Measurements from ENCODE around the gene IL22. TPM values are rescaled to one million over a fixed set of nuclear protein-coding genes. Genes with fewer than 3 reads are reported as not detected.

The IL22 gene
- total RNA-seq, 2 experiments from 2014 or later: not detected

DNA sequence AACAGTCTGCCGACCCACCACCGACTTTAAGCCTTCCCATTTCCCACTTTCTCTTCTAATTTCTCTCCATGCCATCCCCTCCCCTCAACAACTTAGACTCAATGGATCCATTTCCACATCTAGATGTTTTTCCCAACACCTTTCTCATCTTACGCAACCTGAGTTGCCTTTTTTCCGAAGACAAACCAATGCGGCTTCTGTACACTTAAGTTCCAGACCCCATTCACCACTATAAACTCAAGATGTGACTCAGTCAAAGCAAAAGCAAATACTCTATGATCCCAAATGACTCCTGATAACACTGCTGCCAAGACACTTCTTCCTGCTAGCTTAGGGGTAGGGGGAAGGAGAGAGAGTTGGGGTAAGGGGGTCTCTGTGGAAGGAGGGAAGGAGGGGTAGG is 1.3 kb downstream of the IL22 start:
- intact Hi-C loops (cut with micrococcal nuclease; ENCODE audit: unreplicated experiment): no loop called here
- H3K27ac ChIP-seq (ENCODE audit: low read depth, low read length, poor library complexity, severe bottlenecking): no peak overlapping the region

DNA sequence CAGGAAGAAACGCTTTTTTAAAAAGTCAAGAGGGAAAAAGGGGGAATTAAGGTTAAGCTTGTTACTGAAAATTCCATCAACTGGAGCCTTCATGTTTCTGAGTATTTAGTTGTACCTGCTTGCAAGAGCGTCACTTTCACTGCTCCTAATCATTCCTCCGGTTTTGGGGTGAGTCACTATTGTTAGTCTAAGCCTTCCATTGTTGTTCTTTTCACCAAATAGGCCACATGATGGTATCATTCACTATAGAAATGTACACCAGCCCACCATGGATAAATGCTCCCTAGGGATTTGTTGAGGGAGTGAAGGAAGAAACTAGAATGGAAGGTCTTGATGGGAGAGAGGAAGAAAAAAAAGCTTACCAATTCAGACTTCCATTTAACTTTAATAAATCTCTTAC is 3.0 kb downstream of the IL22 start:
- H3K27ac ChIP-seq (ENCODE audit: low read depth, low read length, poor library complexity, severe bottlenecking): no peak overlapping the region
- H4K20me1 ChIP-seq (ENCODE audit: insufficient read depth, low read length): no peaks in the 10 kb centered on the region
- POLR2A ChIA-PET: no interaction called here
- no TSS peak for BruUV-seq (replicated peaks)
- H3K4me2 ChIP-seq (ENCODE audit: low read length): no peak overlapping the region
- intact Hi-C loops (cut with micrococcal nuclease; ENCODE audit: unreplicated experiment): no loop called here
- H2AFZ ChIP-seq (ENCODE audit: low read length): no peak overlapping the region
- no peak for DNase-seq (ENCODE audit: low spot score)
- no peaks in the 10 kb centered on the region for H3K9me2 ChIP-seq (ENCODE audit: insufficient read depth, low read length)
- CTCF ChIA-PET (ENCODE audit: unreplicated experiment): no interaction called here
- no peaks in the 10 kb centered on the region for H3K4me1 ChIP-seq (ENCODE audit: insufficient read depth, low read length, poor library complexity, severe bottlenecking)
- TF ChIP-seq, protein P1, sequence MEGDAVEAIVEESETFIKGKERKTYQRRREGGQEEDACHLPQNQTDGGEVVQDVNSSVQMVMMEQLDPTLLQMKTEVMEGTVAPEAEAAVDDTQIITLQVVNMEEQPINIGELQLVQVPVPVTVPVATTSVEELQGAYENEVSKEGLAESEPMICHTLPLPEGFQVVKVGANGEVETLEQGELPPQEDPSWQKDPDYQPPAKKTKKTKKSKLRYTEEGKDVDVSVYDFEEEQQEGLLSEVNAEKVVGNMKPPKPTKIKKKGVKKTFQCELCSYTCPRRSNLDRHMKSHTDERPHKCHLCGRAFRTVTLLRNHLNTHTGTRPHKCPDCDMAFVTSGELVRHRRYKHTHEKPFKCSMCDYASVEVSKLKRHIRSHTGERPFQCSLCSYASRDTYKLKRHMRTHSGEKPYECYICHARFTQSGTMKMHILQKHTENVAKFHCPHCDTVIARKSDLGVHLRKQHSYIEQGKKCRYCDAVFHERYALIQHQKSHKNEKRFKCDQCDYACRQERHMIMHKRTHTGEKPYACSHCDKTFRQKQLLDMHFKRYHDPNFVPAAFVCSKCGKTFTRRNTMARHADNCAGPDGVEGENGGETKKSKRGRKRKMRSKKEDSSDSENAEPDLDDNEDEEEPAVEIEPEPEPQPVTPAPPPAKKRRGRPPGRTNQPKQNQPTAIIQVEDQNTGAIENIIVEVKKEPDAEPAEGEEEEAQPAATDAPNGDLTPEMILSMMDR (conservative IDR thresholded peaks at IDR 0.05; ENCODE audit: low read length): no peak
- TF ChIP-seq EZH2phosphoT487 (IDR thresholded peaks at IDR 0.05; ENCODE audit: borderline replicate concordance, low read depth, low read length): no peak
- H3K36me3 ChIP-seq (ENCODE audit: insufficient read depth, low read length): no peaks in the 10 kb centered on the region
- H3K79me2 ChIP-seq (ENCODE audit: insufficient read depth, low read depth, low read length): no peaks in the 10 kb centered on the region
- peaks cover 7% of the 10 kb centered on the region; the same call in 1 of the 2 replicates for H3K9me3 ChIP-seq (ENCODE audit: low read length)
- no peak overlapping the region for H3K4me3 ChIP-seq (ENCODE audit: low read depth, low read length, poor library complexity, severe bottlenecking)

More for the DNA sequence above, 1.3 kb downstream of the IL22 start:
- H3K4me3 ChIP-seq (ENCODE audit: low read depth, low read length, poor library complexity, severe bottlenecking): no peak overlapping the region
- CTCF ChIA-PET (ENCODE audit: unreplicated experiment): no interaction called here
- no peaks in the 10 kb centered on the region for H3K79me2 ChIP-seq (ENCODE audit: insufficient read depth, low read depth, low read length)
- H3K9me2 ChIP-seq (ENCODE audit: insufficient read depth, low read length): no peaks in the 10 kb centered on the region
- TF ChIP-seq, protein P1 (conservative IDR thresholded peaks at IDR 0.05; ENCODE audit: low read length): no peak
- no peak for TF ChIP-seq EZH2phosphoT487 (IDR thresholded peaks at IDR 0.05; ENCODE audit: borderline replicate concordance, low read depth, low read length)
- H4K20me1 ChIP-seq (ENCODE audit: insufficient read depth, low read length): no peaks in the 10 kb centered on the region
- H2AFZ ChIP-seq (ENCODE audit: low read length): no peak overlapping the region
- H3K4me1 ChIP-seq (ENCODE audit: insufficient read depth, low read length, poor library complexity, severe bottlenecking): no peaks in the 10 kb centered on the region
- H3K36me3 ChIP-seq (ENCODE audit: insufficient read depth, low read length): no peaks in the 10 kb centered on the region
- DNase-seq (ENCODE audit: low spot score): no peak
- peaks cover 7% of the 10 kb centered on the region; the same call in 1 of the 2 replicates for H3K9me3 ChIP-seq (ENCODE audit: low read length)
- H3K4me2 ChIP-seq (ENCODE audit: low read length): no peak overlapping the region
- POLR2A ChIA-PET: no interaction called here
- BruUV-seq (replicated peaks): no TSS peak

- BruUV-seq (replicated peaks): no TSS peak
- no peaks in the 10 kb centered on the region for H3K79me2 ChIP-seq (ENCODE audit: insufficient read depth, low read depth, low read length)
- H3K36me3 ChIP-seq (ENCODE audit: insufficient read depth, low read length): no peaks in the 10 kb centered on the region
- no peak overlapping the region for H3K4me2 ChIP-seq (ENCODE audit: low read length)
- no peaks in the 10 kb centered on the region for H3K9me2 ChIP-seq (ENCODE audit: insufficient read depth, low read length)
- DNase-seq (ENCODE audit: low spot score): no peak
- H3K4me1 ChIP-seq (ENCODE audit: insufficient read depth, low read length, poor library complexity, severe bottlenecking): no peaks in the 10 kb centered on the region
- TF ChIP-seq, protein P1 (conservative IDR thresholded peaks at IDR 0.05; ENCODE audit: low read length): no peak
- TF ChIP-seq EZH2phosphoT487 (IDR thresholded peaks at IDR 0.05; ENCODE audit: borderline replicate concordance, low read depth, low read length): no peak
- no peak overlapping the region for H3K4me3 ChIP-seq (ENCODE audit: low read depth, low read length, poor library complexity, severe bottlenecking)
- ChIA-PET CTCF (ENCODE audit: unreplicated experiment) (no interaction called here), POLR2A (interaction anchor here (0.8 kb wide), 1 partner anchor 74 kb away, joined by 3 read pairs; no protein-coding TSS in a partner anchor)
- no peaks in the 10 kb centered on the region for H4K20me1 ChIP-seq (ENCODE audit: insufficient read depth, low read length)
- no peak overlapping the region for H2AFZ ChIP-seq (ENCODE audit: low read length)
- intact Hi-C loops (cut with micrococcal nuclease; ENCODE audit: unreplicated experiment): no loop called here
- H3K27ac ChIP-seq (ENCODE audit: low read depth, low read length, poor library complexity, severe bottlenecking): no peak overlapping the region
- peaks cover 7% of the 10 kb centered on the region; the same call in 1 of the 2 replicates for H3K9me3 ChIP-seq (ENCODE audit: low read length)
These were observed 5.6 kb downstream of the IL22 start for GRCh38 chr12:68247785-68248184.
